Keratinocyte (primary cell): Measurements from ENCODE around the gene ROMO1. TPM values are rescaled to one million over a fixed set of nuclear protein-coding genes. Genes with fewer than 3 reads are reported as not detected.
"Not testable (repeated sequence)": the region's sequence is repeated elsewhere in the genome, so short reads cannot be mapped to it uniquely, and the experiment has no call there.

Experiments used
- DNase-seq: peaks from one replicate; pipeline ENCODE4 v3.0.0-alpha.2; 2011; ENCODE audit warnings: low read depth, missing footprints, low spot score
- FAIRE-seq: peaks from 2 replicates; lab custom pipeline; 2011; peaks lifted over from hg19 to GRCh38; lab: Jason Lieb, UNC
- H2AFZ ChIP-seq: 2 replicates; pipeline ENCODE4 v1.6.0; 2012; ENCODE audit warnings: low read length, control low read depth, inconsistent platforms; ENCODE audit not compliant: control insufficient read depth
- H3K27ac ChIP-seq: 2 replicates; pipeline ENCODE4 v1.5.1; 2011; ENCODE audit warnings: low read length; ENCODE audit not compliant: control insufficient read depth, insufficient read depth
- H3K27me3 ChIP-seq: 3 replicates; pipeline ENCODE4 v1.6.0; 2011; ENCODE audit warnings: low read length; ENCODE audit not compliant: control insufficient read depth, insufficient read depth; ENCODE audit errors: extremely low read depth
- H3K36me3 ChIP-seq, 2 experiments: 2 replicates in 1 of 2; 3 replicates in 1 of 2; pipeline ENCODE4 v1.5.1; 2011; ENCODE audit warnings: low read length in 2 of 2, mild to moderate bottlenecking in 1 of 2; ENCODE audit not compliant: control insufficient read depth in 2 of 2, insufficient read depth in 2 of 2; ENCODE audit errors: extremely low read depth in 1 of 2
- H3K4me1 ChIP-seq: 3 replicates; pipeline ENCODE4 v1.5.1; 2011; ENCODE audit warnings: low read length; ENCODE audit not compliant: control insufficient read depth, insufficient read depth; ENCODE audit errors: extremely low read depth
- H3K4me2 ChIP-seq: 3 replicates; pipeline ENCODE4 v1.6.0; 2011; ENCODE audit warnings: low read depth, low read length; ENCODE audit not compliant: control insufficient read depth, insufficient read depth; ENCODE audit errors: extremely low read depth
- H3K4me3 ChIP-seq, 3 experiments: fragments of 200-600 bp in 1 of 3; sonication (generic) in 1 of 3; 2 replicates in 2 of 3; 3 replicates in 1 of 3; pipeline ENCODE4 v1.5.1; 2011 to 2016; ENCODE audit warnings: low read length in 3 of 3, mild to moderate bottlenecking in 3 of 3, control low read depth in 2 of 3, inconsistent platforms in 1 of 3, low read depth in 1 of 3, mixed read lengths in 1 of 3, mixed run types in 1 of 3, moderate library complexity in 1 of 3; ENCODE audit not compliant: control insufficient read depth in 2 of 3, insufficient read depth in 2 of 3; ENCODE audit errors: extremely low read depth in 1 of 3
- H3K79me2 ChIP-seq: 2 replicates; pipeline ENCODE4 v1.6.0; 2012; ENCODE audit warnings: low read length; ENCODE audit not compliant: control insufficient read depth, insufficient read depth
- H3K9ac ChIP-seq: 3 replicates; pipeline ENCODE4 v1.6.0; 2011; ENCODE audit warnings: low read length; ENCODE audit not compliant: control insufficient read depth, insufficient read depth; ENCODE audit errors: extremely low read depth
- H3K9me1 ChIP-seq: 3 replicates; pipeline ENCODE4 v1.6.0; 2011; ENCODE audit warnings: low read length; ENCODE audit not compliant: control insufficient read depth, insufficient read depth; ENCODE audit errors: extremely low read depth
- H3K9me3 ChIP-seq: 2 replicates; pipeline ENCODE4 v1.5.1; 2012; ENCODE audit warnings: low read depth, low read length; ENCODE audit not compliant: control insufficient read depth
- H4K20me1 ChIP-seq: 3 replicates; pipeline ENCODE4 v1.6.0; 2011; ENCODE audit warnings: low read length; ENCODE audit not compliant: control insufficient read depth, insufficient read depth; ENCODE audit errors: extremely low read depth
- CTCF ChIP-seq, 3 experiments: IDR thresholded peaks in 1 of 3; conservative IDR thresholded peaks in 1 of 3; optimal IDR thresholded peaks in 1 of 3; 2 replicates in 2 of 3; 3 replicates in 1 of 3; pipeline versions ENCODE3 to v1.5.1; 2011; ENCODE audit warnings: low read length in 3 of 3, mild to moderate bottlenecking in 3 of 3, moderate library complexity in 2 of 3, control low read depth in 1 of 3, inconsistent platforms in 1 of 3; ENCODE audit not compliant: insufficient read depth in 2 of 3; ENCODE audit errors: extremely low read depth in 1 of 3
- EZH2 ChIP-seq: IDR thresholded peaks from one replicate; pipeline ENCODE4 v1.6.1; 2012; ENCODE audit warnings: inconsistent platforms, mild to moderate bottlenecking, low read length, moderate library complexity
- dilution Hi-C: fragments of 300-500 bp; cut with MboI; formaldehyde crosslinking; loops from one replicate; pipeline ENCODE4 v1.7.0; 2020; ENCODE audit warnings: low sequenced_read_pairs; ENCODE audit not compliant: extremely low pct_ligation_motif_present
- polyA plus RNA-seq, 5 experiments: library from polyadenylated mRNA; depleted of rRNA in 3 of 5; stranded (reverse) in 3 of 5; stranded (forward) in 1 of 5; unstranded in 1 of 5; fragments of >200 nt; gene quantifications; 1 replicate in 1 of 5; 2 replicates in 3 of 5; 3 replicates in 1 of 5; pipeline versions ENCODE4 v1.2.1 to v1.2.3, GENCODE V29; 2011 to 2012; ENCODE audit warnings: missing spikeins in 2 of 5, low read depth in 1 of 5, low replicate concordance in 1 of 5

Gene ROMO1
- polyA plus RNA-seq, 1 donor (not counting 4 experiments of a cell fraction or from before 2014, with no cell fraction given): 195 TPM

DNA sequence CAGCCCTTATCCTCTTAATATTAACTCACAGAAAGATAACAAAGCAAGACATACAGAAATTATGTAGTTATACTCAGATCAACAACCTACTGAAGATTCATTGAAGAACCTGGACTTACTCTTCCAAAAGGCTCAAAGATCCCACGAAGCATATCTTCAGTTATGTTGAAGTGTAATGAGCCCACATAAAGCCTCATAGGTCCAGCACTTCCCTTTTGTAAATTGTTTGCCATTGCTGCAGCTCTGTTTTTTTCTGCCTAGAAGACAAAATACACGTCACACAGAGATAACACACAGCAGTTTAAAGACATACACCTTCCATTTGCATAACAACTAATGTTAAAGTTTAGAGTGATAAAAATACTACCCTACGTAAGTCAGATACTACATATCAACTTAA, 22.4 kb downstream of the ROMO1 start:
- TF ChIP-seq CTCF (optimal IDR thresholded peaks at IDR 0.05 in 1 of 3, IDR thresholded peaks at IDR 0.05 in 1 of 3, conservative IDR thresholded peaks at IDR 0.05 in 1 of 3; ENCODE audit: extremely low read depth in 1 of 3, insufficient read depth in 2 of 3, low read length in 3 of 3) (no peak), EZH2 (no peak)
- Histone ChIP-seq H3K9me1 (no peaks in the 10 kb centered on the region), H3K4me3 (no peak overlapping the region), H3K36me3 (peaks cover 47 to 64% of the 10 kb centered on the region in 2 experiments), H3K27ac (no peak overlapping the region), H4K20me1 (peaks cover 38% of the 10 kb centered on the region), H3K4me2 (no peak overlapping the region), H2AFZ (no peak overlapping the region), H3K27me3 (no peaks in the 10 kb centered on the region), H3K9me3 (no peaks in the 10 kb centered on the region), H3K4me1 (no peaks in the 10 kb centered on the region), H3K79me2 (peaks cover 90% of the 10 kb centered on the region), H3K9ac (no peak overlapping the region)
- dilution Hi-C loops: no loop called here
- FAIRE-seq (no peak), DNase-seq (no peak)

DNA sequence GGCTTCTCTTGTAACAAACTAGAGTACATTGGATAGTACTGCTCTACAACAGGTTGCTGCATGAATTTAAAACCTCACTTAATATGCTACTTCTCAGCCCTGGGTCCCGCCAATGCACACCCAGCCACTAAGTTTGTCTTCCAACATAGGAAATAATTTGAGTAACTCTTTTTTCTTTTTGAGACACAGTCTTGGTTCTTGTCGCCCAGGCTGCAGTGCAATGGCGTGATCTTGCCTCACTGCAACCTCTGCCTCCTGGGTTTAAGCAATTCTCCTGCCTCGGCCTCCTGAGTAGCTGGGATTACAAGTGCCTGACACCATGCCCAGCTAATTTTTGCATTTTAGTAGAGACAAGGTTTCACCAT, 24.1 kb downstream of the ROMO1 start:
- dilution Hi-C loops, H3K27ac ChIP-seq, DNase-seq, H3K9me1 ChIP-seq, H3K4me1 ChIP-seq, H3K9me3 ChIP-seq, H3K4me2 ChIP-seq, H3K27me3 ChIP-seq, FAIRE-seq, H3K9ac ChIP-seq, H2AFZ ChIP-seq, H3K4me3 ChIP-seq: not testable (repeated sequence)
- Histone ChIP-seq H3K79me2 (peaks cover 89% of the 10 kb centered on the region), H4K20me1 (peaks cover 37% of the 10 kb centered on the region), H3K36me3 (peaks cover 44 to 66% of the 10 kb centered on the region in 2 experiments)

- Histone ChIP-seq H4K20me1 (peaks cover 36% of the 10 kb centered on the region), H3K36me3 (peaks cover 45 to 66% of the 10 kb centered on the region in 2 experiments), H3K79me2 (peaks cover 89% of the 10 kb centered on the region)
- dilution Hi-C loops, H2AFZ ChIP-seq, H3K9me3 ChIP-seq, H3K27me3 ChIP-seq, H3K9ac ChIP-seq, H3K4me3 ChIP-seq, H3K27ac ChIP-seq, DNase-seq, H3K9me1 ChIP-seq, FAIRE-seq, H3K4me2 ChIP-seq, H3K4me1 ChIP-seq: not testable (repeated sequence)
Observed at GRCh38 chr20:35723652-35724320, 24.6 kb downstream of the ROMO1 start.
